HepG2 (cell line): ENCODE data around the gene ETFA. TPM values are rescaled to one million over a fixed set of nuclear protein-coding genes. Genes with fewer than 3 reads are reported as not detected.

ENCODE experiments used
- CC2D1A ChIP-seq: sonication (generic); formaldehyde crosslinking; IDR thresholded peaks from 2 replicates; pipeline ENCODE4 v1.8.1; 2023; ENCODE audit warnings: mild to moderate bottlenecking, missing genetic modification reagents
- DNMT3B ChIP-seq: conservative IDR thresholded peaks from 2 replicates; pipeline ENCODE4 v1.6.1; 2016; ENCODE audit warnings: missing biosample characterization, control low read depth
- ELF4 ChIP-seq: sonication (generic); formaldehyde crosslinking; IDR thresholded peaks from 2 replicates; pipeline ENCODE4 v1.5.0; 2020; ENCODE audit warnings: missing genetic modification reagents, mild to moderate bottlenecking, moderate library complexity, borderline replicate concordance
- FOXA1 ChIP-seq, 2 experiments: fragments of 450-650 bp in 1 of 2; sonication (generic) in 1 of 2; formaldehyde crosslinking in 1 of 2; IDR thresholded peaks; 2 replicates each; pipeline versions ENCODE4 v1.4.0 to v1.6.1; 2016 to 2020; ENCODE audit warnings: missing genetic modification reagents in 1 of 2
- FOXK1 ChIP-seq: sonication (generic); formaldehyde crosslinking; IDR thresholded peaks from 2 replicates; pipeline ENCODE4 v1.4.0; 2020; ENCODE audit warnings: low read depth, missing genetic modification reagents, borderline replicate concordance
- FOXK2 ChIP-seq: fragments of 450-650 bp; IDR thresholded peaks from 2 replicates; pipeline ENCODE4 v1.6.1; 2016
- HDAC1 ChIP-seq: sonication (generic); formaldehyde crosslinking; IDR thresholded peaks from 2 replicates; pipeline ENCODE4 v1.5.1; 2020; ENCODE audit warnings: mild to moderate bottlenecking, missing genetic modification reagents
- HOXA7 ChIP-seq: sonication (generic); formaldehyde crosslinking; IDR thresholded peaks from 2 replicates; pipeline ENCODE4 v1.8.1; 2022; ENCODE audit warnings: mild to moderate bottlenecking, missing genetic modification reagents, moderate library complexity
- MTF2 ChIP-seq: sonication (generic); formaldehyde crosslinking; IDR thresholded peaks from 2 replicates; pipeline ENCODE4 v1.5.0; 2020; ENCODE audit warnings: missing genetic modification reagents, borderline replicate concordance
- MYPOP ChIP-seq: sonication (generic); formaldehyde crosslinking; IDR thresholded peaks from 2 replicates; pipeline ENCODE4 v1.8.1; 2023; ENCODE audit warnings: mild to moderate bottlenecking, moderate library complexity, missing genetic modification reagents
- PHF20 ChIP-seq: sonication (generic); formaldehyde crosslinking; IDR thresholded peaks from 2 replicates; pipeline ENCODE4 v1.5.0; 2020; ENCODE audit warnings: mild to moderate bottlenecking, missing genetic modification reagents
- POLR2A ChIP-seq, 2 experiments: IDR thresholded peaks; 2 replicates each; pipeline ENCODE4 v1.6.1; 2011; ENCODE audit warnings: low read depth in 2 of 2, low read length in 2 of 2, mild to moderate bottlenecking in 1 of 2, moderate library complexity in 1 of 2; ENCODE audit not compliant: insufficient read depth in 1 of 2
- RARA ChIP-seq: IDR thresholded peaks from 2 replicates; pipeline ENCODE4 v1.6.1; 2016; ENCODE audit warnings: missing genetic modification reagents, missing compliant biosample characterization
- SIN3B ChIP-seq: fragments of 150-350 bp; IDR thresholded peaks from 2 replicates; pipeline ENCODE4 v1.6.1; 2014; ENCODE audit warnings: low read length
- SOX6 ChIP-seq, 2 experiments: fragments of 450-650 bp in 1 of 2; sonication (generic) in 1 of 2; formaldehyde crosslinking in 1 of 2; IDR thresholded peaks; 2 replicates each; pipeline versions ENCODE4 v1.4.0 to v1.6.1; 2017 to 2020; ENCODE audit warnings: antibody characterized with exemption in 1 of 2, mild to moderate bottlenecking in 1 of 2, missing genetic modification reagents in 1 of 2
- TEAD3 ChIP-seq: optimal IDR thresholded peaks from 2 replicates; pipeline ENCODE3; 2016; ENCODE audit warnings: borderline replicate concordance
- ZBTB14 ChIP-seq: sonication (generic); formaldehyde crosslinking; IDR thresholded peaks from 2 replicates; pipeline ENCODE4 v1.4.0; 2020; ENCODE audit warnings: missing genetic modification reagents
- ZFP36 ChIP-seq: fragments of 150-350 bp; IDR thresholded peaks from 2 replicates; pipeline ENCODE4 v1.6.1; 2018; ENCODE audit warnings: borderline replicate concordance, low read length, low read depth; ENCODE audit not compliant: partially characterized antibody
- ZNF121 ChIP-seq: sonication (generic); formaldehyde crosslinking; IDR thresholded peaks from 2 replicates; pipeline ENCODE4 v1.5.0; 2020; ENCODE audit warnings: mild to moderate bottlenecking, missing genetic modification reagents
- ZNF292 ChIP-seq: sonication (generic); formaldehyde crosslinking; IDR thresholded peaks from 2 replicates; pipeline ENCODE4 v1.8.1; 2022; ENCODE audit warnings: mild to moderate bottlenecking, low read depth, missing genetic modification reagents, borderline replicate concordance
- ZNF343 ChIP-seq: sonication (generic); formaldehyde crosslinking; IDR thresholded peaks from 2 replicates; pipeline ENCODE4 v1.4.0; 2020; ENCODE audit warnings: mild to moderate bottlenecking, missing genetic modification reagents
- ZNF382 ChIP-seq: sonication (generic); formaldehyde crosslinking; IDR thresholded peaks from 2 replicates; pipeline ENCODE4 v1.5.0; 2020; ENCODE audit warnings: missing genetic modification reagents, mild to moderate bottlenecking, borderline replicate concordance
- ZNF484 ChIP-seq: sonication (generic); formaldehyde crosslinking; IDR thresholded peaks from 2 replicates; pipeline ENCODE4 v1.5.1; 2020; ENCODE audit warnings: mild to moderate bottlenecking, low read depth, missing genetic modification reagents, borderline replicate concordance
- ZNF816 ChIP-seq: sonication (generic); formaldehyde crosslinking; IDR thresholded peaks from 2 replicates; pipeline ENCODE4 v1.8.0; 2022; ENCODE audit warnings: missing genetic modification reagents, mild to moderate bottlenecking, borderline replicate concordance
- polyA plus RNA-seq, 8 experiments: library from polyadenylated mRNA; depleted of rRNA in 3 of 8; stranded (reverse) in 7 of 8; unstranded in 1 of 8; fragments of >200 nt; fragmentation: Illumina TruSeq in 4 of 8; extraction: Trizol in 4 of 8; gene quantifications; 2 replicates each; pipeline versions ENCODE4 v1.2.1 to v1.2.3, GENCODE V29; 2011 to 2016; ENCODE audit warnings: low read depth in 4 of 8, missing spikeins in 1 of 8, mixed read lengths in 1 of 8; ENCODE audit not compliant: insufficient read depth in 1 of 8
- total RNA-seq, 5 experiments: library from RNA; depleted of rRNA; stranded (reverse); fragments of >200 nt; fragmentation: Illumina TruSeq; extraction: Trizol; gene quantifications; 2 replicates each; pipeline ENCODE4 v1.2.3, GENCODE V29; 2016; ENCODE audit warnings: low read depth in 1 of 5
- TF ChIP-seq, protein P1 (sequence below): IDR thresholded peaks from 2 replicates; pipeline ENCODE4 v1.6.1; 2018; ENCODE audit warnings: missing genetic modification reagents
- TF ChIP-seq, protein P2 (sequence below): sonication (generic); formaldehyde crosslinking; IDR thresholded peaks from 2 replicates; pipeline ENCODE4 v1.4.0; 2020; ENCODE audit warnings: missing genetic modification reagents, low read depth, mild to moderate bottlenecking, borderline replicate concordance

The ETFA gene
- total and polyA plus RNA-seq, 2 of the 13 experiments (the other 11 are each of a cell fraction or from before 2014, with no cell fraction given), result 291 to 396 TPM

GRCh38 chr15:76337059-76337695, 25.9 kb upstream of the ETFA start (continued):
- TF ChIP-seq FOXK1 (CRISPR knock-in tag), result 0 out of 2 replicates have a peak, but pooled peaks have one; percentile 28
- no peak for TF ChIP-seq CC2D1A (CRISPR knock-in tag)
- no peak for TF ChIP-seq ZBTB14 (CRISPR knock-in tag)
- TF ChIP-seq ELF4, result peak; percentile 48; the same call in 1 of the 2 replicates
- no peak for TF ChIP-seq POLR2A (IDR thresholded peaks at IDR 0.05; ENCODE audit: insufficient read depth in 1 of 2, low read depth in 2 of 2, low read length in 2 of 2)
- TF ChIP-seq ZFP36, result no peak
- peak; percentile 35 for TF ChIP-seq TEAD3 (CRISPR knock-in tag)
- TF ChIP-seq MYPOP (CRISPR knock-in tag), result peak; percentile 41; the same call in 1 of the 2 replicates
- TF ChIP-seq ZNF484 (CRISPR knock-in tag), result 0 out of 2 replicates have a peak, but pooled peaks have one; percentile 29
- 0 out of 2 replicates have a peak, but pooled peaks have one; percentile 2 for TF ChIP-seq ZNF292
- TF ChIP-seq PHF20 (CRISPR knock-in tag), result peak; percentile 10; the same call in 1 of the 2 replicates
- TF ChIP-seq SIN3B, result no peak
- peak; percentile 31; the same call in 1 of the 2 replicates for TF ChIP-seq ZNF816 (CRISPR knock-in tag)
- no peak for TF ChIP-seq ZNF382 (CRISPR knock-in tag)
- TF ChIP-seq, protein P1, sequence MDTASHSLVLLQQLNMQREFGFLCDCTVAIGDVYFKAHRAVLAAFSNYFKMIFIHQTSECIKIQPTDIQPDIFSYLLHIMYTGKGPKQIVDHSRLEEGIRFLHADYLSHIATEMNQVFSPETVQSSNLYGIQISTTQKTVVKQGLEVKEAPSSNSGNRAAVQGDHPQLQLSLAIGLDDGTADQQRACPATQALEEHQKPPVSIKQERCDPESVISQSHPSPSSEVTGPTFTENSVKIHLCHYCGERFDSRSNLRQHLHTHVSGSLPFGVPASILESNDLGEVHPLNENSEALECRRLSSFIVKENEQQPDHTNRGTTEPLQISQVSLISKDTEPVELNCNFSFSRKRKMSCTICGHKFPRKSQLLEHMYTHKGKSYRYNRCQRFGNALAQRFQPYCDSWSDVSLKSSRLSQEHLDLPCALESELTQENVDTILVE (CRISPR knock-in tag), result 0 out of 2 replicates have a peak, but pooled peaks have one; percentile 13
- TF ChIP-seq, protein P2, sequence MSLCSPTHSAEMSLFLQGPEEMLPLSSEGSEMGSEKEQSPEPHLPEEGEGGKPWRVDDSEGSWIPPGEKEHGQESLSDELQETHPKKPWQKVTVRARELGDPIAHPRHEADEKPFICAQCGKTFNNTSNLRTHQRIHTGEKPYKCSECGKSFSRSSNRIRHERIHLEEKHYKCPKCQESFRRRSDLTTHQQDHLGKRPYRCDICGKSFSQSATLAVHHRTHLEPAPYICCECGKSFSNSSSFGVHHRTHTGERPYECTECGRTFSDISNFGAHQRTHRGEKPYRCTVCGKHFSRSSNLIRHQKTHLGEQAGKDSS (CRISPR knock-in tag), result 0 out of 2 replicates have a peak, but pooled peaks have one; percentile 4
- TF ChIP-seq HOXA7, result no peak
- no peak for TF ChIP-seq FOXA1 (IDR thresholded peaks at IDR 0.05)
- peak; percentile 36; the same call in 1 of the 2 replicates for TF ChIP-seq FOXA1 (CRISPR knock-in tag; IDR thresholded peaks at IDR 0.05)
- no peak for TF ChIP-seq DNMT3B (CRISPR knock-in tag)
- TF ChIP-seq RARA (CRISPR knock-in tag), result no peak
- TF ChIP-seq ZNF343 (CRISPR knock-in tag), result peak; percentile 15; the same call in 1 of the 2 replicates
- 0 out of 2 replicates have a peak, but pooled peaks have one; percentile 16 for TF ChIP-seq MTF2 (CRISPR knock-in tag)
- TF ChIP-seq ZNF121 (CRISPR knock-in tag), result 0 out of 2 replicates have a peak, but pooled peaks have one; percentile 9
- TF ChIP-seq SOX6 (IDR thresholded peaks at IDR 0.05), result no peak
- TF ChIP-seq SOX6 (CRISPR knock-in tag; IDR thresholded peaks at IDR 0.05), result peak; percentile 33; the same call in 1 of the 2 replicates
- 0 out of 2 replicates have a peak, but pooled peaks have one; percentile 38 for TF ChIP-seq FOXK2
- TF ChIP-seq HDAC1 (CRISPR knock-in tag), result peak; percentile 16; the same call in 1 of the 2 replicates
